ENCODE data around the gene AMER1. TPM values are rescaled to one million over a fixed set of nuclear protein-coding genes. Genes with fewer than 3 reads are reported as not detected.

AMER1 gene
- total RNA-seq, 1 donor from 2014 or later, result 4.9 TPM

DNA sequence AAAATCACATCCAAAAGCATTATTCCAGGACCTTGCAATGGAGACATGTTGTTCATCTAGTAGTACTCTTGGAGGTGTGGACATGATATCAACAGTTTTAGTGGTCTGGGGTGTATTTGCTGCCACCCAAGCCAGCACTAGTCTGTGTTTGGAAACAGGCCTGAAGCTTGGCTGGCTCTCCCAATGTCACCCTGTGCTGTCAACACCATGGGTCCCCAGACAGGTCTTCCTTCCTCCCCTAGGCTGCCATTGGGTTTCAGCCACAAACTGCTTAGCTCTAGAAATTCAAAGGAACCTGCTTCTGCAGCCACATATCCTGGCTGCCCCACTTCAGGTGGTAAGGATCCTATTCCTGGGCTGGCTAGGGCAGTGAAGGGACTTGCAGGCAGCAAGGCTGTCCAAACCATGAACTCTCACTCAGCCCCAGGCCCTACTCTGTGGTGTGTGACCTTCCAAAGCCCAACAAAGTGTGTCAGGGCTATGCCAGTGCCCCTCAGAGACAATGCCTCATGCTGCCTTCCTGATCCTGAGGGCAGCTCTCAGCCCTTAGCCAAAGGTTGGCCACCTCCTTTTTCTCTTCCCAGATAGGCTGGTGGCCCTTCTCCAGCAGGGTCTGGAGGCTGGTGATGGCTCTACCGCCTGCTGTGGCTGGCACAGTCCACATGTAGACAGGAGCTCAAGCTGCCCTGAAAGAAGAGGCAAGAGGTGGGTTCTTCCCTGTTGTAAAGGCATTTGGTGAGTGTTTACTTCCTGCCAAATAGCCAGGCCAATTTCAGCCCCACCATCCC lies 18.3 kb downstream of the AMER1 start:
- DNase-seq (ENCODE audit: extremely low spot score in 2 of 2), result peak; percentile 56 to 79
- no peak overlapping the region for H3K27ac ChIP-seq
- peaks cover 0 to 7% of the 10 kb centered on the region in 2 donors for H3K36me3 ChIP-seq
- H3K27me3 ChIP-seq, result no peaks in the 10 kb centered on the region
- TF ChIP-seq POLR2A (IDR thresholded peaks at IDR 0.05), result no peak
- no peak for TF ChIP-seq POLR2AphosphoS5 (IDR thresholded peaks at IDR 0.05; ENCODE audit: insufficient read depth in 1 of 2, low read depth in 1 of 2)
- TF ChIP-seq CTCF (IDR thresholded peaks at IDR 0.05), result no peak
- no peaks in the 10 kb centered on the region for H3K4me1 ChIP-seq
- intact Hi-C loops (cut with DNase I), result no loop called here
- no peak overlapping the region for H3K4me3 ChIP-seq
- no peaks in the 10 kb centered on the region for H3K9me3 ChIP-seq

GRCh38 chrX:64184396-64184795 lies 21.1 kb downstream of the AMER1 start:
- H3K4me3 ChIP-seq, result no peak overlapping the region
- H3K9me3 ChIP-seq, result no peaks in the 10 kb centered on the region
- intact Hi-C loops (cut with DNase I), result no loop called here
- DNase-seq (ENCODE audit: extremely low spot score in 2 of 2), result peak; percentile 60 to 70
- no peak overlapping the region for H3K27ac ChIP-seq
- H3K4me1 ChIP-seq, result no peaks in the 10 kb centered on the region
- H3K36me3 ChIP-seq, result no peaks in the 10 kb centered on the region
- no peaks in the 10 kb centered on the region for H3K27me3 ChIP-seq
- TF ChIP-seq POLR2A (IDR thresholded peaks at IDR 0.05) (no peak), CTCF (IDR thresholded peaks at IDR 0.05) (no peak), POLR2AphosphoS5 (IDR thresholded peaks at IDR 0.05; ENCODE audit: insufficient read depth in 1 of 2, low read depth in 1 of 2) (no peak)

GRCh38 chrX:64182208-64182607 lies 23.3 kb downstream of the AMER1 start:
- intact Hi-C loops (cut with DNase I), result no loop called here
- no peak for TF ChIP-seq CTCF (IDR thresholded peaks at IDR 0.05)
- no peak for TF ChIP-seq POLR2AphosphoS5 (IDR thresholded peaks at IDR 0.05; ENCODE audit: insufficient read depth in 1 of 2, low read depth in 1 of 2)
- no peak for TF ChIP-seq POLR2A (IDR thresholded peaks at IDR 0.05)
- no peaks in the 10 kb centered on the region for H3K4me1 ChIP-seq

GRCh38 chrX:64176876-64177275 lies 28.6 kb downstream of the AMER1 start:
- no peak for DNase-seq (ENCODE audit: extremely low spot score in 2 of 2)
- Histone ChIP-seq H3K4me3 (no peak overlapping the region), H3K27ac (no peak overlapping the region), H3K9me3 (no peaks in the 10 kb centered on the region), H3K36me3 (no peaks in the 10 kb centered on the region), H3K4me1 (no peaks in the 10 kb centered on the region), H3K27me3 (no peaks in the 10 kb centered on the region)
- intact Hi-C loops (cut with DNase I), result no loop called here
- TF ChIP-seq CTCF (IDR thresholded peaks at IDR 0.05) (no peak), POLR2AphosphoS5 (IDR thresholded peaks at IDR 0.05; ENCODE audit: insufficient read depth in 1 of 2, low read depth in 1 of 2) (no peak), POLR2A (IDR thresholded peaks at IDR 0.05) (no peak)

More at GRCh38 chrX:64182208-64182607, 23.3 kb downstream of the AMER1 start:
- H3K4me3 ChIP-seq, result no peak overlapping the region
- no peaks in the 10 kb centered on the region for H3K27me3 ChIP-seq
- no peaks in the 10 kb centered on the region for H3K9me3 ChIP-seq
- peak in 1 of 2 donors; percentile 70 for DNase-seq (ENCODE audit: extremely low spot score in 2 of 2)
- no peaks in the 10 kb centered on the region for H3K36me3 ChIP-seq
- no peak overlapping the region for H3K27ac ChIP-seq

GRCh38 chrX:64169988-64170387 lies 35.5 kb downstream of the AMER1 start:
- DNase-seq (ENCODE audit: extremely low spot score in 2 of 2), result no peak
- Histone ChIP-seq H3K27ac (no peak overlapping the region), H3K4me1 (no peaks in the 10 kb centered on the region), H3K4me3 (no peak overlapping the region), H3K27me3 (no peaks in the 10 kb centered on the region), H3K36me3 (no peaks in the 10 kb centered on the region), H3K9me3 (no peaks in the 10 kb centered on the region)
- TF ChIP-seq CTCF (IDR thresholded peaks at IDR 0.05) (no peak), POLR2AphosphoS5 (IDR thresholded peaks at IDR 0.05; ENCODE audit: insufficient read depth in 1 of 2, low read depth in 1 of 2) (no peak), POLR2A (IDR thresholded peaks at IDR 0.05) (no peak)
- intact Hi-C loops (cut with DNase I), result no loop called here
